Left colon (tissue), 2 donors: ENCODE results near the gene QRFP. TPM values are rescaled to one million over a fixed set of nuclear protein-coding genes. Genes with fewer than 3 reads are reported as not detected.

ENCODE experiments used
- ATAC-seq: fragments of 200-7000 bp; cut with Tn5 transposase; one replicate; pipeline ENCODE4 v1.9.1; 2020; ENCODE audit warnings: mild to moderate bottlenecking, moderate library complexity
- DNase-seq, 2 donors: peaks; one replicate each; pipeline ENCODE4 v3.0.0-alpha.2; 2020
- intact Hi-C, 2 donors: fragments of 100-400 bp; cut with DNase I in 1 of 2; cut with micrococcal nuclease in 1 of 2; formaldehyde crosslinking; loops; one replicate each; pipeline versions ENCODE4 v1.11.2 to v1.14.0; 2022; cut with DNase I, micrococcal nuclease
- total RNA-seq, 2 donors: library from RNA; stranded (reverse); fragmentation: NEBNext Ultra II Directional; extraction: Animal tissue kit (Norgen Biotek cat#: 25700); gene quantifications; one replicate each; pipeline ENCODE4 v1.2.1, GENCODE V29; 2021
- donor health status: DM: no; HTN: no; CAD: no.
- donor health status: DM: yes; HTN: yes; CAD: no.

Gene QRFP
- total RNA-seq, 2 donors from 2014 or later, result not detected

DNA sequence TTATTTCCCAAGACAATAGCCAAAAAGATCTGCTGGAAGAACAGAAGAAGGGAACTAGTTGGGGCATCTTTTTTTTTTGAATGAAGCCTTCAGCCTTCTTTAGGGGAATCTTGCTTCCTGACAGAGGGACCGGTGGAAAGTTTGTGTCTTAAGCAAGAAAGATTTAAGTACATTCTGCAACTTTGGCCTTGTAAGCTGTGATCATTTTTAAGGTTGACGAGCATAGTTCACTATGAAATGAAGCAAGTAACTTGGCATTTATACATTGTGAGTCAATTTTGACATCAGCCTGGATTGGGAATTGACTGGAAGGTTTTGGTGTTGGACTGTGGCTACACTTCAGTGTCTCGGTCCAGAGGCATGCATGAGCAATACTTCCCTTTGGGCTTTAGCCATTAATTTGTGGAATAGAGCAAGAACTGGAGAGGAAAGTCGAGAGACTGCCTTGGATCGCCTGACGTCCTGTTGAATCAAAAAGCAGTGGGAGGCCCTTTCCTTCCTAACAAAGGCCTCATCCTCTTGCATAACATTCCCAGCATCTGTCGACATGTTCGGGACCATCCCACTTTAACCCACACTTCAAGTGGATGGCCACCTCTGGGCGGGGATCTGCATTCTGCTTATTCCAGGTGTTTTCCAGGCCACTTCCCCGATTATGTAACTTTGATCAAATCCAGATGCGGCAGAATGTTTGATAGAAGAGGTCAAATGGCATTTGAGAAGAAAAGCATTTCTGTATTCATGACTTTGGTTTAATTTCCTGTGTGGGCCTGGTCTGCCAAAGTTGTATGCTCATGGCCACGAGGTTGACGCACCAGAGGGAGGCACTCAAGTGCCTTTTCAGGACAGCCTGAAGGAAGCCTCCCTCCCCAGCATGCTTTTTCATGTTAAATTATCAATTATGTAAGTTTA lies 49.0 kb downstream of the QRFP start:
- peak; percentile 29 for ATAC-seq
- intact Hi-C loops, result no loop called here
- peak in 1 of 2 donors; percentile 63 for DNase-seq

GRCh38 chr9:130846487-130847305 lies 49.9 kb downstream of the QRFP start:
- ATAC-seq (no peak), DNase-seq (no peak)
- intact Hi-C loops, result no loop called here

DNA sequence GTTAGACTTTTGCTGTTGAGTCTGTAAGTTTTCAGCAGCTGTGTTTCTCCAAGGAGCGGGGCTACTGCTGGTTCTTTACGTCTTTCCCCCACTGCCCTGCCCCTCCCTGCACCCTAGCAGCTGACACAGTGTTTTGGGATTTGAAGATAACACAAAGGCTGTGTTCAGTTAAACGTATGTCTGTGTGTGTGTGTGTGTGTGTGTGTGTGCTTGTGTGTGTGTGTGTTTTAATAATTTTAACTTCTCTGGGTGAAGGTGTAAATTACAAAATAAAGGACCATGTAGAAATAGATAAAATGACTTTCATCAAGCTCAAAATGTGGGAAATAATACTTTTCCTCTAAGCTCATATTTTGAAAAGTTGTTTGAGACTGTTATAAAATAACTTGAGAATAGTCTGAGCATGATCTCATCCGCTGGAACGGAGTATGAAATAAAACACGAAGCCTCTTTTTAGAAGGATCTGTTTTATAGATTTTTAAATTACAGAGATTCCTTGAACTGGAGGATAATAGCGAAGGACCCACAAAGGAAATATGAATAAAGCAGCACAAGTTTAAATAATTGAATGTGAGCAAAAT lies 50.6 kb downstream of the QRFP start:
- DNase-seq (no peak), ATAC-seq (no peak)

GRCh38 chr9:130845254-130845653 lies 51.4 kb downstream of the QRFP start:
- intact Hi-C loops, result no loop called here
- DNase-seq (no peak), ATAC-seq (no peak)

More for the DNA sequence above, 50.6 kb downstream of the QRFP start:
- intact Hi-C loops, result no loop called here

GRCh38 chr9:130844044-130844451 lies 52.6 kb downstream of the QRFP start:
- no peak for ATAC-seq
- no peak for DNase-seq
- intact Hi-C loops, result no loop called here

DNA sequence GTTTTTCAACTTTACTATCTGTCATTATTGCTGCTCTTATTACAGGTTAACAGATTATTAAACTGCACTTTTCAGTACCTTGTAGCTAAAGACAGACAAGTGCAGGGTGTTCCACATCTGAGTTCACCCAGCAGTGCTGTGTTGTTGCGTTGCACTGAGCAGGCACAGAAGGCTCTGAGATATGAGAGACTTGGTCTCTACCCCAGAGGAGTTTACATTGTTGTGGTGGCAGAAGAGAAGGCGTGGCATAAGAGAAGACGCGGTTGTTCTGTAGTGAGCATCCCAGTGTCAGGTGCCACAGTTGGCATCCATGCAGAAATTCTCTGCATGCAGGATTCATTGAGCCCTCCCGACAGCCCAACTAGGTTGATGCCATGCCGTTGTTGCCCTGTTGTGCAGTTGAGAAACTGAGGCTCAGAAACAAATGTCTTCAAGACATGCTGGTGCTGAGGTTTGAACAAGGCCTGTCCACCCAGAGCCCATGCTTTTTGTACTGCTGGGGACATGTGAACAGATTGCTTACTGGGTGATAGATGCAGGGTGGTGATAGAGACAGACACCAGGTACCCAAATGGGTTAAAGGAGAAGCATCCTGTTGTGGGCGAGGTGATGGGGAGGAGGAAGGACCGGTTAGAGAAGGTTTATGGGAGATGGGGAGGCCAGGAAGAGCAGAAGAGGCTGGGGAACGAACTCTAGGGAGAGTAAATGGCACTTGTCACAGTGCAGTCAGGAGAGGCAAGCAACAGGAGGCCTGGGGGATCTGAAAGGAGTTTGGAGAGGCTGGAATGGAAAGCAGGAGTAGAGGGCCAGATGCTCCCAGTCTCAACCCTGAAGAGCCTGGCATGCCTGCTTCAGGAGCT lies 53.3 kb downstream of the QRFP start:
- DNase-seq, result no peak
- peak; percentile 41 for ATAC-seq
- intact Hi-C loops, result no loop called here

Other genes with a start within 250 kb of the QRFP start
- gene PRDM12, start 232.2 kb downstream of the QRFP start, total RNA-seq, result not detected
- 10 to 100 TPM; 13.2 to 19.7 TPM for gene EXOSC2, start 203.0 kb downstream of the QRFP start, total RNA-seq
- 10 to 100 TPM; 79.0 to 93.9 TPM for gene ABL1, start 61.6 kb downstream of the QRFP start, total RNA-seq
- 1 to 10 TPM; 7.9 to 9.6 TPM for gene FIBCD1, start 42.4 kb upstream of the QRFP start, total RNA-seq
- gene LAMC3, start 112.4 kb upstream of the QRFP start, total RNA-seq, result 1 to 10 TPM in 1 of 2 donors, under 1 TPM in 1; 0.82 to 1.3 TPM
- gene AIF1L, start 199.7 kb upstream of the QRFP start, total RNA-seq, result 1 to 10 TPM; 2.7 to 3.7 TPM
- 10 to 100 TPM; 44.1 to 55.1 TPM for gene NUP214, start 228.8 kb upstream of the QRFP start, total RNA-seq